Keratinocyte (primary cell): ENCODE results near the gene OR2L3. TPM values are rescaled to one million over a fixed set of nuclear protein-coding genes. Genes with fewer than 3 reads are reported as not detected.

Source experiments
- DNase-seq: peaks from one replicate; pipeline ENCODE4 v3.0.0-alpha.2; 2011; ENCODE audit warnings: low read depth, missing footprints, low spot score
- FAIRE-seq: peaks from 2 replicates; lab custom pipeline; 2011; peaks lifted over from hg19 to GRCh38; lab: Jason Lieb, UNC
- H2AFZ ChIP-seq: 2 replicates; pipeline ENCODE4 v1.6.0; 2012; ENCODE audit warnings: low read length, control low read depth, inconsistent platforms; ENCODE audit not compliant: control insufficient read depth
- H3K27ac ChIP-seq: 2 replicates; pipeline ENCODE4 v1.5.1; 2011; ENCODE audit warnings: low read length; ENCODE audit not compliant: control insufficient read depth, insufficient read depth
- H3K27me3 ChIP-seq: 3 replicates; pipeline ENCODE4 v1.6.0; 2011; ENCODE audit warnings: low read length; ENCODE audit not compliant: control insufficient read depth, insufficient read depth; ENCODE audit errors: extremely low read depth
- H3K36me3 ChIP-seq, 2 experiments: 2 replicates in 1 of 2; 3 replicates in 1 of 2; pipeline ENCODE4 v1.5.1; 2011; ENCODE audit warnings: low read length in 2 of 2, mild to moderate bottlenecking in 1 of 2; ENCODE audit not compliant: control insufficient read depth in 2 of 2, insufficient read depth in 2 of 2; ENCODE audit errors: extremely low read depth in 1 of 2
- H3K4me1 ChIP-seq: 3 replicates; pipeline ENCODE4 v1.5.1; 2011; ENCODE audit warnings: low read length; ENCODE audit not compliant: control insufficient read depth, insufficient read depth; ENCODE audit errors: extremely low read depth
- H3K4me2 ChIP-seq: 3 replicates; pipeline ENCODE4 v1.6.0; 2011; ENCODE audit warnings: low read depth, low read length; ENCODE audit not compliant: control insufficient read depth, insufficient read depth; ENCODE audit errors: extremely low read depth
- H3K4me3 ChIP-seq, 3 experiments: fragments of 200-600 bp in 1 of 3; sonication (generic) in 1 of 3; 2 replicates in 2 of 3; 3 replicates in 1 of 3; pipeline ENCODE4 v1.5.1; 2011 to 2016; ENCODE audit warnings: low read length in 3 of 3, mild to moderate bottlenecking in 3 of 3, control low read depth in 2 of 3, inconsistent platforms in 1 of 3, low read depth in 1 of 3, mixed read lengths in 1 of 3, mixed run types in 1 of 3, moderate library complexity in 1 of 3; ENCODE audit not compliant: control insufficient read depth in 2 of 3, insufficient read depth in 2 of 3; ENCODE audit errors: extremely low read depth in 1 of 3
- H3K79me2 ChIP-seq: 2 replicates; pipeline ENCODE4 v1.6.0; 2012; ENCODE audit warnings: low read length; ENCODE audit not compliant: control insufficient read depth, insufficient read depth
- H3K9ac ChIP-seq: 3 replicates; pipeline ENCODE4 v1.6.0; 2011; ENCODE audit warnings: low read length; ENCODE audit not compliant: control insufficient read depth, insufficient read depth; ENCODE audit errors: extremely low read depth
- H3K9me1 ChIP-seq: 3 replicates; pipeline ENCODE4 v1.6.0; 2011; ENCODE audit warnings: low read length; ENCODE audit not compliant: control insufficient read depth, insufficient read depth; ENCODE audit errors: extremely low read depth
- H3K9me3 ChIP-seq: 2 replicates; pipeline ENCODE4 v1.5.1; 2012; ENCODE audit warnings: low read depth, low read length; ENCODE audit not compliant: control insufficient read depth
- H4K20me1 ChIP-seq: 3 replicates; pipeline ENCODE4 v1.6.0; 2011; ENCODE audit warnings: low read length; ENCODE audit not compliant: control insufficient read depth, insufficient read depth; ENCODE audit errors: extremely low read depth
- CTCF ChIP-seq, 3 experiments: IDR thresholded peaks in 1 of 3; conservative IDR thresholded peaks in 1 of 3; optimal IDR thresholded peaks in 1 of 3; 2 replicates in 2 of 3; 3 replicates in 1 of 3; pipeline versions ENCODE3 to v1.5.1; 2011; ENCODE audit warnings: low read length in 3 of 3, mild to moderate bottlenecking in 3 of 3, moderate library complexity in 2 of 3, control low read depth in 1 of 3, inconsistent platforms in 1 of 3; ENCODE audit not compliant: insufficient read depth in 2 of 3; ENCODE audit errors: extremely low read depth in 1 of 3
- EZH2 ChIP-seq: IDR thresholded peaks from one replicate; pipeline ENCODE4 v1.6.1; 2012; ENCODE audit warnings: inconsistent platforms, mild to moderate bottlenecking, low read length, moderate library complexity
- dilution Hi-C: fragments of 300-500 bp; cut with MboI; formaldehyde crosslinking; loops from one replicate; pipeline ENCODE4 v1.7.0; 2020; ENCODE audit warnings: low sequenced_read_pairs; ENCODE audit not compliant: extremely low pct_ligation_motif_present
- polyA plus RNA-seq, 5 experiments: library from polyadenylated mRNA; depleted of rRNA in 3 of 5; stranded (reverse) in 3 of 5; stranded (forward) in 1 of 5; unstranded in 1 of 5; fragments of >200 nt; gene quantifications; 1 replicate in 1 of 5; 2 replicates in 3 of 5; 3 replicates in 1 of 5; pipeline versions ENCODE4 v1.2.1 to v1.2.3, GENCODE V29; 2011 to 2012; ENCODE audit warnings: missing spikeins in 2 of 5, low read depth in 1 of 5, low replicate concordance in 1 of 5

OR2L3 gene
- polyA plus RNA-seq, 1 donor (not counting 4 experiments of a cell fraction or from before 2014, with no cell fraction given) = not detected

DNA sequence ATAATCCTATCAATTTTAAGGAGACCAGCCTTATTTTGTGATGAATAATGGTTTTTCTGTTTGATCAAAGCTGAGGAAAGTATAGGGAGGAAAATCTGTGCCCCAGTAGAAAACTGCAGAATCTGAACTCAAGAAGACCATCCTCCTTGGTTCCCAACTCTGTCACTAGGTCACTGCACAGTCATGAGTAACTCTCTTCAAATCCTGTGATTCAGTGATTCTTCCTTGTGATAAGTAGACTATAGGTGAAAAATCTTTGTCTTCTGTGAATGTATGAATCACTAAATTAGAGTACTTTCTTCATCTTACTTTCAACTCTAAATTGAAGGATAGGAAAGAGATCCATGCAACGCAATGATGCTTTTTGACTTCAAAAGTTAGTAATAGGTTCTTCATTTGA is 46.5 kb upstream of the OR2L3 start:
- TF ChIP-seq CTCF (optimal IDR thresholded peaks at IDR 0.05 in 1 of 3, IDR thresholded peaks at IDR 0.05 in 1 of 3, conservative IDR thresholded peaks at IDR 0.05 in 1 of 3; ENCODE audit: extremely low read depth in 1 of 3, insufficient read depth in 2 of 3, low read length in 3 of 3) = no peak
- no peak for TF ChIP-seq EZH2
- no peak for DNase-seq
- dilution Hi-C loops = no loop called here
- Histone ChIP-seq H3K4me1 (no peaks in the 10 kb centered on the region), H3K4me3 (no peak overlapping the region), H3K27ac (no peak overlapping the region), H3K9me3 (no peaks in the 10 kb centered on the region), H3K9me1 (no peaks in the 10 kb centered on the region), H3K4me2 (peak overlapping the region; percentile 1), H3K36me3 (no peaks in the 10 kb centered on the region), H3K27me3 (no peaks in the 10 kb centered on the region), H3K79me2 (no peaks in the 10 kb centered on the region), H3K9ac (no peak overlapping the region), H4K20me1 (no peaks in the 10 kb centered on the region), H2AFZ (no peak overlapping the region)
- no peak for FAIRE-seq

DNA sequence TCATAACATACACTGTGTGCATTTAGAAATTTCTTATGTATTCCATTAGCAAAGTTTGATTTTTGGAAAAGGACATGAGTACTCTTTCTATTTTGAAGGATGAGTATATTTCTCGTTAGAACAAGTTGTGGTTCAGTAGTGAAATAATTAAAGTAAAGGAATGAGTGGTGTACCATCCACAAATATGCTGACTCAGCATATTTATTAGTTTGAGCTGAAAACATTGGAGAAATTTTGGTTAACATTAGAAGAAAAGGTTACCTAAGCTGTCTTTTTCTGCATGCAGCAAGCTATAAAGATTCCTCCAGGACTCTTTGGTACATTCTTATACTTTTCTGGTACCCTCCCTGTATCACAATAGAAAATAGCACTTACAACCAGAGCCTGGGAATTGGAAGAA is 38.9 kb upstream of the OR2L3 start:
- no peaks in the 10 kb centered on the region for H3K27me3 ChIP-seq
- H3K9me1 ChIP-seq = no peaks in the 10 kb centered on the region
- no peaks in the 10 kb centered on the region for H3K9me3 ChIP-seq
- no peak overlapping the region for H3K4me3 ChIP-seq
- dilution Hi-C loops = no loop called here
- no peak overlapping the region for H3K4me2 ChIP-seq
- no peaks in the 10 kb centered on the region for H3K4me1 ChIP-seq
- H3K9ac ChIP-seq = no peak overlapping the region
- H3K36me3 ChIP-seq = no peaks in the 10 kb centered on the region
- H2AFZ ChIP-seq = no peak overlapping the region
- no peak overlapping the region for H3K27ac ChIP-seq
- H4K20me1 ChIP-seq = no peaks in the 10 kb centered on the region
- no peaks in the 10 kb centered on the region for H3K79me2 ChIP-seq
- no peak for TF ChIP-seq CTCF (optimal IDR thresholded peaks at IDR 0.05 in 1 of 3, IDR thresholded peaks at IDR 0.05 in 1 of 3, conservative IDR thresholded peaks at IDR 0.05 in 1 of 3; ENCODE audit: extremely low read depth in 1 of 3, insufficient read depth in 2 of 3, low read length in 3 of 3)
- no peak for TF ChIP-seq EZH2
- FAIRE-seq (no peak), DNase-seq (no peak)
